ENCODE results near the gene COL4A5.

- TF ChIP-seq, protein P1, sequence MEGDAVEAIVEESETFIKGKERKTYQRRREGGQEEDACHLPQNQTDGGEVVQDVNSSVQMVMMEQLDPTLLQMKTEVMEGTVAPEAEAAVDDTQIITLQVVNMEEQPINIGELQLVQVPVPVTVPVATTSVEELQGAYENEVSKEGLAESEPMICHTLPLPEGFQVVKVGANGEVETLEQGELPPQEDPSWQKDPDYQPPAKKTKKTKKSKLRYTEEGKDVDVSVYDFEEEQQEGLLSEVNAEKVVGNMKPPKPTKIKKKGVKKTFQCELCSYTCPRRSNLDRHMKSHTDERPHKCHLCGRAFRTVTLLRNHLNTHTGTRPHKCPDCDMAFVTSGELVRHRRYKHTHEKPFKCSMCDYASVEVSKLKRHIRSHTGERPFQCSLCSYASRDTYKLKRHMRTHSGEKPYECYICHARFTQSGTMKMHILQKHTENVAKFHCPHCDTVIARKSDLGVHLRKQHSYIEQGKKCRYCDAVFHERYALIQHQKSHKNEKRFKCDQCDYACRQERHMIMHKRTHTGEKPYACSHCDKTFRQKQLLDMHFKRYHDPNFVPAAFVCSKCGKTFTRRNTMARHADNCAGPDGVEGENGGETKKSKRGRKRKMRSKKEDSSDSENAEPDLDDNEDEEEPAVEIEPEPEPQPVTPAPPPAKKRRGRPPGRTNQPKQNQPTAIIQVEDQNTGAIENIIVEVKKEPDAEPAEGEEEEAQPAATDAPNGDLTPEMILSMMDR (IDR thresholded peaks at IDR 0.05), result no peak
- no peak for TF ChIP-seq POLR2A (IDR thresholded peaks at IDR 0.05)
Observed at GRCh38 chrX:108426262-108426661, 13.4 kb upstream of the COL4A5 start.
